A549 (cell line): Measurements from ENCODE around the gene CRACR2B. TPM values are rescaled to one million over a fixed set of nuclear protein-coding genes. Genes with fewer than 3 reads are reported as not detected.

Experiments
- ATAC-seq, 2 experiments: fragments of 200-7000 bp in 1 of 2; fragments of >200 bp in 1 of 2; cut with Nextera tagmentation in 1 of 2; cut with Tn5 transposase in 1 of 2; 3 replicates each; pipeline versions ENCODE4 v1.8.0 to v1.9.1; 2018 to 2020; ENCODE audit warnings: mild to moderate bottlenecking in 1 of 2, moderate library complexity in 1 of 2
- CTCF ChIA-PET: fragments of 300-600 bp; sonication (Branson Sonifier 250); formaldehyde crosslinking; extraction: SDS; loops from one replicate; lab custom pipeline; 2021; ENCODE audit warnings: antibody characterized with exemption, inconsistent platforms; lab: Yijun Ruan, JAX
- POLR2A ChIA-PET: fragments of 350-600 bp; formaldehyde crosslinking; extraction: SDS; loops from one replicate; lab custom pipeline; 2021; ENCODE audit warnings: antibody characterized with exemption, inconsistent platforms; lab: Yijun Ruan, JAX
- DNase-seq, 2 experiments: peaks; one replicate each; pipeline versions ENCODE4 v3.0.0 to v3.0.0-alpha.2; 2011 to 2016; ENCODE audit warnings: low read depth in 1 of 2, low spot score in 1 of 2
- FAIRE-seq: peaks from 2 replicates; lab custom pipeline; 2011; peaks lifted over from hg19 to GRCh38; lab: Jason Lieb, UNC
- H3K27ac ChIP-seq, 2 experiments: fragments of >200 bp; sonication (Bioruptor Twin); formaldehyde crosslinking; 3 replicates each; pipeline ENCODE4 v1.5.1; 2016 to 2017
- H3K4me1 ChIP-seq: fragments of >200 bp; sonication (Bioruptor Twin); formaldehyde crosslinking; 3 replicates; pipeline ENCODE4 v1.6.1; 2016
- H3K4me2 ChIP-seq: fragments of >200 bp; sonication (Bioruptor Twin); formaldehyde crosslinking; 3 replicates; pipeline ENCODE4 v1.6.1; 2016
- H3K4me3 ChIP-seq: fragments of >200 bp; sonication (Bioruptor Twin); formaldehyde crosslinking; 3 replicates; pipeline ENCODE4 v1.5.1; 2016
- H3K9me3 ChIP-seq: fragments of >200 bp; sonication (Bioruptor Twin); formaldehyde crosslinking; 3 replicates; pipeline ENCODE4 v1.6.1; 2016
- ATOH8 ChIP-seq: fragments of 250-450 bp; sonication (Bioruptor Pico); IDR thresholded peaks from 2 replicates; pipeline ENCODE4 v1.5.0; 2020; ENCODE audit warnings: low read depth, mild to moderate bottlenecking, moderate library complexity
- BHLHE40 ChIP-seq: IDR thresholded peaks from 2 replicates; pipeline ENCODE4 v1.6.1; 2012; ENCODE audit warnings: low read depth, low read length, inconsistent platforms
- CEBPB ChIP-seq, 2 experiments: fragments of >200 bp in 1 of 2; sonication (Bioruptor Twin) in 1 of 2; formaldehyde crosslinking in 1 of 2; IDR thresholded peaks; 2 replicates each; pipeline ENCODE4 v1.6.1; 2012 to 2016
- FOXS1 ChIP-seq: fragments of 250-450 bp; sonication (Bioruptor Pico); IDR thresholded peaks from 2 replicates; pipeline ENCODE4 v1.5.0; 2020; ENCODE audit warnings: mild to moderate bottlenecking, moderate library complexity
- HOXA7 ChIP-seq: fragments of 250-450 bp; sonication (Bioruptor Pico); IDR thresholded peaks from 2 replicates; pipeline ENCODE4 v1.5.0; 2020; ENCODE audit warnings: mild to moderate bottlenecking, moderate library complexity
- HOXB13 ChIP-seq: fragments of 250-450 bp; sonication (Bioruptor Pico); IDR thresholded peaks from 2 replicates; pipeline ENCODE4 v1.5.0; 2020; ENCODE audit warnings: low read depth, mild to moderate bottlenecking, moderate library complexity
- MAX ChIP-seq: IDR thresholded peaks from 2 replicates; pipeline ENCODE4 v1.6.1; 2012
- MAZ ChIP-seq: fragments of 150-350 bp; IDR thresholded peaks from 2 replicates; pipeline ENCODE4 v1.6.1; 2014; ENCODE audit warnings: antibody characterized with exemption, low read depth, low read length, borderline replicate concordance
- MYC ChIP-seq: IDR thresholded peaks from 2 replicates; pipeline ENCODE4 v1.6.1; 2012; ENCODE audit warnings: mild to moderate bottlenecking, inconsistent platforms, low read length, improper control_type of control experiment, borderline replicate concordance
- NFE2L2 ChIP-seq: fragments of 150-350 bp; conservative IDR thresholded peaks from 2 replicates; pipeline ENCODE4 v1.6.1; 2014; ENCODE audit warnings: low read length
- PBX3 ChIP-seq: IDR thresholded peaks from 2 replicates; pipeline ENCODE4 v1.6.1; 2012
- POLR2AphosphoS2 ChIP-seq: conservative IDR thresholded peaks from 2 replicates; pipeline ENCODE4 v1.6.1; 2012; ENCODE audit warnings: low read length, improper control_type of control experiment, inconsistent platforms
- RCOR1 ChIP-seq: fragments of 150-350 bp; IDR thresholded peaks from 2 replicates; pipeline ENCODE4 v1.6.1; 2014; ENCODE audit warnings: antibody characterized with exemption, low read length, low read depth
- RNF2 ChIP-seq: fragments of 200-600 bp; sonication (generic); IDR thresholded peaks from 2 replicates; pipeline ENCODE4 v1.6.1; 2016; ENCODE audit warnings: low read depth, mild to moderate bottlenecking, antibody characterized with exemption, moderate library complexity, borderline replicate concordance
- ZC3H11A ChIP-seq: fragments of 450-650 bp; IDR thresholded peaks from 2 replicates; pipeline ENCODE4 v1.6.1; 2014; ENCODE audit warnings: antibody characterized with exemption, mild to moderate bottlenecking
- WGBS: methylation state at CpG from one replicate; pipeline ENCODE4 v1.1.6; 2017; ENCODE audit errors: missing lambda C conversion rate; 5-methylcytosine and 5-hydroxymethylcytosine counted together
- polyA plus RNA-seq, 4 experiments: library from polyadenylated mRNA; depleted of rRNA in 3 of 4; stranded (reverse); fragments of >200 nt; fragmentation: RNase III in 1 of 4; extraction: RNeasy Plus Mini Kit Qiagen cat#74134 plus additional on column Dnase treatment in 1 of 4; gene quantifications; 2 replicates in 3 of 4; 3 replicates in 1 of 4; pipeline ENCODE4 v1.2.3, GENCODE V29; 2011 to 2017

CRACR2B gene
- polyA plus RNA-seq, 2 of the 4 experiments (the other 2 are of a cell fraction), result 1.2 to 3.0 TPM

- Histone ChIP-seq H3K4me2 (peak overlapping the region; percentile 87), H3K27ac (peak overlapping the region; percentile 95 to 97), H3K4me3 (peak overlapping the region; percentile 94), H3K4me1 (peaks cover 37% of the 10 kb centered on the region), H3K9me3 (no peaks in the 10 kb centered on the region)
- DNase-seq (no peak), ATAC-seq (no peak), FAIRE-seq (no peak)
- TF ChIP-seq ZC3H11A (no peak), RNF2 (no peak), NFE2L2 (no peak), MAZ (no peak), ATOH8 (CRISPR knock-in tag) (no peak)
- POLR2A ChIA-PET, result interaction anchor here (1.1 to 1.5 kb wide), 2 partner anchors 7 to 22 kb away, joined by 3 to 6 read pairs; partner anchors contain the start of gene PNPLA2
- WGBS, result 66% methylated on average over 12 of the region's 14 CpGs
- CTCF ChIA-PET, result interaction anchor here (0.9 to 1.2 kb wide), 2 partner anchors 9 to 13 kb away, joined by 3 to 7 read pairs; no protein-coding TSS in a partner anchor
Measured at GRCh38 chr11:811446-812245, 16.1 kb upstream of the CRACR2B start.

GRCh38 chr11:812390-812789 lies 15.3 kb upstream of the CRACR2B start:
- TF ChIP-seq MYC (no peak), BHLHE40 (no peak), CEBPB (IDR thresholded peaks at IDR 0.05) (no peak), MAX (no peak), POLR2AphosphoS2 (no peak)
- TF ChIP-seq, all 56 proteins: peak for 0
- H3K4me1 ChIP-seq, result peaks cover 37% of the 10 kb centered on the region
- no peak overlapping the region for H3K4me3 ChIP-seq
- no peak for DNase-seq
- 87% methylated on average over 2 of the region's 3 CpGs for WGBS
- ChIA-PET CTCF (interaction anchor here (1.2 kb wide), 1 partner anchor 8 kb away, joined by 3 read pairs; no protein-coding TSS in a partner anchor), POLR2A (interaction anchor here (1.1 kb wide), 1 partner anchor 22 kb away, joined by 3 read pairs; no protein-coding TSS in a partner anchor)
- H3K4me2 ChIP-seq, result peak overlapping the region; percentile 87
- no peaks in the 10 kb centered on the region for H3K9me3 ChIP-seq
- ATAC-seq, result no peak
- H3K27ac ChIP-seq, result peak overlapping the region in 1 of 2 experiments; percentile 95; a peak in 3 of 6 replicates
- no peak for FAIRE-seq

- no peak overlapping the region for H3K4me3 ChIP-seq
- DNase-seq, result no peak
- no peak overlapping the region for H3K4me2 ChIP-seq
- TF ChIP-seq FOXS1, result no peak
- TF ChIP-seq RCOR1, result no peak
- no peak for TF ChIP-seq HOXB13
- TF ChIP-seq PBX3, result 0 out of 2 replicates have a peak, but pooled peaks have one; percentile 8
- 0 out of 2 replicates have a peak, but pooled peaks have one; percentile 5 for TF ChIP-seq HOXA7 (CRISPR knock-in tag)
- 0 out of 6 replicates have a peak overlapping the region, but pooled peaks of 1 of the 2 experiments have one; percentile 6 for H3K27ac ChIP-seq
- ChIA-PET CTCF (interaction anchor here (0.8 kb wide), 1 partner anchor 9 kb away, joined by 3 read pairs; no protein-coding TSS in a partner anchor), POLR2A (no interaction called here)
- peaks cover 33% of the 10 kb centered on the region for H3K4me1 ChIP-seq
- FAIRE-seq, result no peak
- no peaks in the 10 kb centered on the region for H3K9me3 ChIP-seq
- 88% methylated on average over 6 of the region's 6 CpGs for WGBS
- no peak for ATAC-seq
Measured at GRCh38 chr11:813072-813455, 14.7 kb upstream of the CRACR2B start.
